Retina (tissue), 1 donor: ENCODE measurements around the gene SLMAP.

Experiments
- DNase-seq: peaks from one replicate; pipeline ENCODE4 v3.0.0-alpha.2; 2016

The SLMAP gene

GRCh38 chr3:57971975-57972374, 215.9 kb downstream of the SLMAP start:
- no peak for DNase-seq

GRCh38 chr3:57972531-57973111, 216.5 kb downstream of the SLMAP start:
- no peak for DNase-seq

GRCh38 chr3:57973715-57974477, 217.8 kb downstream of the SLMAP start:
- no peak for DNase-seq

DNA sequence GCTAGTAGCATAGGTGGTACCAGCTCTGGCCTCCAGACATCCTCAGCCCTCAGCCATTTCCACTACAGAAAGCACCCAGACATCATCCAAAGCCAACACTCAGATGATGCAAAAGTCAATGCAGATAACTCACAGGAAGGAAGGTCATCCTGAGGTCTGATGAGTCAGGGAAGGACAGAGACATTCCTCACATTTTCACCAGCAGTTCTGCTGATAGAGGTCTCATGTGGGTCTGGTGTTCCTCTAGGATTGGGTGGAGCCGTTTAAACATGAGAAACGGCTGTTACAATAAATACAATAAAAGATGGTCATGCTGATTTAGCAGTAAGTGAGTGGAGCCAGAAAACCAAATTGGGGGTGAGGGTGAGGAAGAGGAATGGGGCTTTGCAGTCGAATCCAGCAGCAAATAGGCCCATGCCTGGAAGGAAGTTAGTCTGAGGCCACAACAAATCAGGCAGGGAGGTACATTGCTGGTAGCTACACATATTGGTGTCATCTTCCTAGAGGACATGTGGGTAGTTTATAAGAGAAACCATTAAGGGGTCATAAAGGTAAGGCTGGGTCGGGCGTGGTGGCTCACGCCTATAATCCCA, 218.8 kb downstream of the SLMAP start:
- no peak for DNase-seq

DNA sequence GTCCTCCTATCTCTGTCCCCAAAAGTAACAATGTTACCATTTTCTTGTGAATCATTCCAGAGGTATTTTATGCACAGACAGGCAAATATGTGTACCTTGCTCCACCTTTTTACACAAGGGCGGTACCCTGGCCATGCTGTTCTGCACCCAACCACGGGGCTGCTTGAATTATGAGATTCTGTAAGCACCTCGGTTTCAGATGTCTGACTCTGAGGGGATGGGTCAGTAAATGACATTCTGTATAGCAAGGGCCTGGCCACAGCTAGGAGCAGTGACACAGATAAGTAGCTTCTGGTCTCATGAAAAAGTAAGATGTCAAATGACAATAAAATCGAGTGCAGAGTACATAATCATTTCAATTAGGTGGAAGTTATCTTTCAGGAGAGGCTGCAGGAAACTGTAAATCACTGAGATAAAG, 221.7 kb downstream of the SLMAP start:
- no peak for DNase-seq

DNA sequence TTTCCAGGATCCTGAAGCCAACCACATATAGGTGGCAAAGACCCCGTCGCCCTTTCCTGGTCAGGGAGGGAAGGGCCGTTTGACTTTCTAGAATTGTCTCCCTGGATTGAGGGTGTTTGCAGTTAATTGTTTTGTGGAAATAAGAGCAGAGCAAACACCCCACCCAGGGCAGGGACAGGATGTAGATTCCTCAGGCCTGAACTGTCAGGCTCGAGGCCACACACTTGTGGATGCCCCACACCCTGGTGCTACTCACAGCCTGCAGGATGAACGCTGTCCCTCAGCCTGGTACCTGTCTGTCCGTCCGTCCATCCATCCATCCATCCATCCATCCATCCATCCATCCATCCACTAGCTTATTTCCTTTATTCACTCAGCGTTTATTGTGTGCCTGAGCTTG, 222.2 kb downstream of the SLMAP start:
- DNase-seq, result no peak
